GM19395 (cell line): ENCODE data around the gene UBXN1.
"Not testable (repeated sequence)": the region's sequence is repeated elsewhere in the genome, so short reads cannot be mapped to it uniquely, and the experiment has no call there.

ENCODE experiments used
- ATAC-seq: cut with Tn5 transposase; IDR thresholded peaks from one replicate; pipeline ENCODE4 v1.9.1; 2021; ENCODE audit warnings: mild to moderate bottlenecking, moderate library complexity; ENCODE audit not compliant: unreplicated experiment

UBXN1 gene

GRCh38 chr11:62709247-62710000 is 30.6 kb upstream of the UBXN1 start:
- peak; percentile 70 for ATAC-seq

- no peak for ATAC-seq
These were observed 29.9 kb upstream of the UBXN1 start for GRCh38 chr11:62708793-62709192.

GRCh38 chr11:62708392-62708791 is 29.5 kb upstream of the UBXN1 start:
- no peak for ATAC-seq

GRCh38 chr11:62707277-62707861 is 28.5 kb upstream of the UBXN1 start, which contains the start of the genes BSCL2 and GNG3:
Gene BSCL2 (minus strand): TSS chr11:62707424. CDS start chr11:62707195, 229 bp downstream.
Gene GNG3 (plus strand): TSS chr11:62707676. CDS start chr11:62708296, 620 bp downstream.
- no peak for ATAC-seq

- no peak for ATAC-seq
These were observed 28.0 kb upstream of the UBXN1 start for GRCh38 chr11:62706850-62707247.

- ATAC-seq: peak; percentile 58
These were observed 27.3 kb upstream of the UBXN1 start for GRCh38 chr11:62705880-62706849.

- ATAC-seq: no peak
These were observed 26.5 kb upstream of the UBXN1 start for GRCh38 chr11:62705413-62705812.

- ATAC-seq: not testable (repeated sequence)
These were observed 25.0 kb upstream of the UBXN1 start for GRCh38 chr11:62703921-62704320.

GRCh38 chr11:62702246-62702645 is 23.4 kb upstream of the UBXN1 start:
- no peak for ATAC-seq

GRCh38 chr11:62694455-62695167 is 15.7 kb upstream of the UBXN1 start:
- no peak for ATAC-seq

GRCh38 chr11:62693624-62694023 is 14.8 kb upstream of the UBXN1 start:
- not testable (repeated sequence) for ATAC-seq

- no peak for ATAC-seq
These were observed 10.7 kb upstream of the UBXN1 start, which contains the start of gene LRRN4CL for GRCh38 chr11:62689421-62690183. Gene LRRN4CL (minus strand): TSS chr11:62689530. CDS start chr11:62688508, 1,022 bp downstream.

- no peak for ATAC-seq
These were observed 9.6 kb upstream of the UBXN1 start for GRCh38 chr11:62688491-62688890.

GRCh38 chr11:62687508-62688396 is 8.9 kb upstream of the UBXN1 start:
- ATAC-seq: no peak

GRCh38 chr11:62682518-62682917 is 3.6 kb upstream of the UBXN1 start:
- ATAC-seq: no peak

- ATAC-seq: no peak
These were observed 2.0 kb upstream of the UBXN1 start for GRCh38 chr11:62680825-62681240.

GRCh38 chr11:62678433-62678769 is 472 bp downstream of the UBXN1 start:
- ATAC-seq: no peak

GRCh38 chr11:62677714-62678113 is 1.2 kb downstream of the UBXN1 start:
- no peak for ATAC-seq

- no peak for ATAC-seq
These were observed 1.7 kb downstream of the UBXN1 start for GRCh38 chr11:62677156-62677555.
